ENCODE measurements around the gene RNF4.

DNA sequence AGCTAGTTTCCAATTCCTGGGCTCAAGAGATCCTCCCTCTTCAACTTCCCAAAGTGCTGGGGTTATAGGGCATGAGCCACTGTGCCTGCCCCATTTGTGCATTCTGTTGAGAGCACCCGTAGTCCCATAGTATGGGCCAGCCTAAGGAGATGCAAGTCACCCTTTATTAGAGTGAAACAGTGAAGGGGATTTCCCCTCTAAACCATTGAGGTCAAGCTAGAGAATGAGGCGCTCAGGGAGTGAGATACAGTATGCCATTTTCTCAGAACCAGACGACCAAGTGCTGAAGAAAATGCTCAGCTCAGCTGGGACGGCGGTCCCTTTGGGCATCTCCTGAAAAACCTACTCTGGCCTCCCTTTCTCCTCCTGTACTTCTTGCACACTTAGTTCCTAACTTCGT lies 18.7 kb downstream of the RNF4 start:
- TF ChIP-seq, protein P1, sequence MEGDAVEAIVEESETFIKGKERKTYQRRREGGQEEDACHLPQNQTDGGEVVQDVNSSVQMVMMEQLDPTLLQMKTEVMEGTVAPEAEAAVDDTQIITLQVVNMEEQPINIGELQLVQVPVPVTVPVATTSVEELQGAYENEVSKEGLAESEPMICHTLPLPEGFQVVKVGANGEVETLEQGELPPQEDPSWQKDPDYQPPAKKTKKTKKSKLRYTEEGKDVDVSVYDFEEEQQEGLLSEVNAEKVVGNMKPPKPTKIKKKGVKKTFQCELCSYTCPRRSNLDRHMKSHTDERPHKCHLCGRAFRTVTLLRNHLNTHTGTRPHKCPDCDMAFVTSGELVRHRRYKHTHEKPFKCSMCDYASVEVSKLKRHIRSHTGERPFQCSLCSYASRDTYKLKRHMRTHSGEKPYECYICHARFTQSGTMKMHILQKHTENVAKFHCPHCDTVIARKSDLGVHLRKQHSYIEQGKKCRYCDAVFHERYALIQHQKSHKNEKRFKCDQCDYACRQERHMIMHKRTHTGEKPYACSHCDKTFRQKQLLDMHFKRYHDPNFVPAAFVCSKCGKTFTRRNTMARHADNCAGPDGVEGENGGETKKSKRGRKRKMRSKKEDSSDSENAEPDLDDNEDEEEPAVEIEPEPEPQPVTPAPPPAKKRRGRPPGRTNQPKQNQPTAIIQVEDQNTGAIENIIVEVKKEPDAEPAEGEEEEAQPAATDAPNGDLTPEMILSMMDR (conservative IDR thresholded peaks at IDR 0.05; ENCODE audit: low read depth, low read length), result no peak
- TF ChIP-seq EZH2 (IDR thresholded peaks at IDR 0.05; ENCODE audit: borderline replicate concordance, low read depth, low read length, poor library complexity, severe bottlenecking), result no peak
